WI38 (cell line): ENCODE data around the gene CDKN1C.

Experiments
- H3K4me3 ChIP-seq: 2 replicates; pipeline ENCODE4 v1.5.1; 2011; ENCODE audit warnings: low read depth, mild to moderate bottlenecking, control low read depth, low read length
- CTCF ChIP-seq: IDR thresholded peaks from 2 replicates; pipeline ENCODE4 v1.5.1; 2012; ENCODE audit warnings: low read depth, mild to moderate bottlenecking, control low read depth, low read length

The CDKN1C gene

GRCh38 chr11:2838676-2839294 lies 46.8 kb downstream of the CDKN1C start:
- TF ChIP-seq CTCF = no peak
- no peak overlapping the region for H3K4me3 ChIP-seq

- no peak overlapping the region for H3K4me3 ChIP-seq
- no peak for TF ChIP-seq CTCF
Measured at GRCh38 chr11:2838091-2838490, 47.5 kb downstream of the CDKN1C start.

GRCh38 chr11:2837651-2838050 lies 47.9 kb downstream of the CDKN1C start:
- no peak for TF ChIP-seq CTCF
- no peak overlapping the region for H3K4me3 ChIP-seq

GRCh38 chr11:2837096-2837601 lies 48.4 kb downstream of the CDKN1C start:
- TF ChIP-seq CTCF = no peak
- H3K4me3 ChIP-seq = no peak overlapping the region

GRCh38 chr11:2836315-2837095 lies 49.1 kb downstream of the CDKN1C start:
- no peak overlapping the region for H3K4me3 ChIP-seq

GRCh38 chr11:2835751-2836150 lies 49.8 kb downstream of the CDKN1C start:
- no peak for TF ChIP-seq CTCF

More at GRCh38 chr11:2836315-2837095, 49.1 kb downstream of the CDKN1C start:
- TF ChIP-seq CTCF = no peak

GRCh38 chr11:2835296-2835695 lies 50.3 kb downstream of the CDKN1C start:
- no peak overlapping the region for H3K4me3 ChIP-seq
- no peak for TF ChIP-seq CTCF

More at GRCh38 chr11:2835751-2836150, 49.8 kb downstream of the CDKN1C start:
- H3K4me3 ChIP-seq = no peak overlapping the region
